Cerebellar cortex (tissue), 1 donor: ENCODE data around the gene TMEM167A.

ENCODE experiments used
- DNase-seq: peaks from one replicate; pipeline ENCODE4 v3.0.0-alpha.2; 2015; ENCODE audit warnings: low spot score

Gene TMEM167A

GRCh38 chr5:83035373-83036100 is 41.7 kb downstream of the TMEM167A start:
- peak; percentile 71 for DNase-seq

- no peak for DNase-seq
Measured at GRCh38 chr5:83034528-83035207, 42.5 kb downstream of the TMEM167A start.

GRCh38 chr5:83034036-83034435 is 43.2 kb downstream of the TMEM167A start:
- no peak for DNase-seq

GRCh38 chr5:83031381-83031780 is 45.8 kb downstream of the TMEM167A start:
- DNase-seq = no peak

- no peak for DNase-seq
Measured at GRCh38 chr5:83029912-83030311, 47.3 kb downstream of the TMEM167A start.

- DNase-seq = no peak
Measured at GRCh38 chr5:83026930-83027687, 50.1 kb downstream of the TMEM167A start.

- no peak for DNase-seq
Measured at GRCh38 chr5:83026516-83026915, 50.7 kb downstream of the TMEM167A start.

GRCh38 chr5:83025690-83026478 is 51.3 kb downstream of the TMEM167A start:
- no peak for DNase-seq

GRCh38 chr5:83022334-83022733 is 54.9 kb downstream of the TMEM167A start:
- no peak for DNase-seq

GRCh38 chr5:83015676-83016075 is 61.5 kb downstream of the TMEM167A start:
- no peak for DNase-seq

- DNase-seq = no peak
Measured at GRCh38 chr5:83011985-83012384, 65.2 kb downstream of the TMEM167A start.

GRCh38 chr5:83009408-83009807 is 67.8 kb downstream of the TMEM167A start:
- DNase-seq = no peak

- no peak for DNase-seq
Measured at GRCh38 chr5:83007755-83008154, 69.4 kb downstream of the TMEM167A start.

- DNase-seq = no peak
Measured at GRCh38 chr5:83006683-83007283, 70.4 kb downstream of the TMEM167A start.

GRCh38 chr5:83003791-83004190 is 73.4 kb downstream of the TMEM167A start:
- DNase-seq = no peak
